ENCODE measurements around the gene ZNF652. TPM values are rescaled to one million over a fixed set of nuclear protein-coding genes. Genes with fewer than 3 reads are reported as not detected.
A peak's percentile ranks its signal among the peaks of the same experiment; 100 is the strongest.

The ZNF652 gene
- total RNA-seq, 1 donor from 2014 or later, result 26.8 TPM

DNA sequence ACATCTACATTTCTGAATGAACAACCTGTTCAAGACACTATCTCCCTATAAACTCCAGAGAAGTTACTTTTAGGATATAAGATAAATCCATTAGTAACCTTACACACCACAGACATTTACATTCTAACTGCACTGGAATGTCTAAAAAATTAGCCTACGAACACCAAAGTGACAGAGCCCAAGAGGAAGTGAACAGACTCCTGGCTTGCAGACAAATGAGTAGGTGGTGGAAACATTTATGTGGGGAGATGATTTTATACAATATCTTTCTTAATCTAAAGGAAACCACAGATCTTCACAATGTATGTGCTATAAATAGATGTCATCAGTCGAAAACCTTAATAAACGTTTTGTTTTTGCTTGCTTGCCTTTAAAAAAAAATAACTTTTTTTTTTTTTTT, 18.8 kb downstream of the ZNF652 start:
- Histone ChIP-seq H3K27ac (ENCODE audit: low read depth, low read length) (no peak overlapping the region), H3K36me3 (ENCODE audit: insufficient read depth, low read length) (no peaks in the 10 kb centered on the region), H3K79me2 (ENCODE audit: insufficient read depth, low read length) (peaks cover 69% of the 10 kb centered on the region), H3K4me2 (ENCODE audit: low read length) (peak overlapping the region; percentile 47), H4K20me1 (ENCODE audit: insufficient read depth, low read length) (peaks cover 65% of the 10 kb centered on the region), H3K4me3 (ENCODE audit: insufficient read depth, low read depth, low read length) (no peak overlapping the region), H3K9ac (ENCODE audit: low read length) (no peak overlapping the region), H3K9me3 (ENCODE audit: insufficient read depth, low read depth, low read length) (no peaks in the 10 kb centered on the region), H3K4me1 (ENCODE audit: insufficient read depth, low read length) (peaks cover 13% of the 10 kb centered on the region), H3K27me3 (ENCODE audit: insufficient read depth, low read length) (no peaks in the 10 kb centered on the region), H2AFZ (ENCODE audit: low read depth, low read length) (no peak overlapping the region)
- Mint-ChIP-seq H3K36me3 (ENCODE audit: low read depth, unreplicated experiment) (no peaks in the 10 kb centered on the region), H3K4me1 (ENCODE audit: low read depth, unreplicated experiment) (peaks cover 24% of the 10 kb centered on the region), H3K27me3 (ENCODE audit: low read depth, unreplicated experiment) (no peaks in the 10 kb centered on the region), H3K9me3 (ENCODE audit: unreplicated experiment) (no peaks in the 10 kb centered on the region), H3K4me3 (ENCODE audit: unreplicated experiment) (peak overlapping the region; percentile 42), H3K27ac (ENCODE audit: unreplicated experiment) (no peak overlapping the region)
- FAIRE-seq (no peak), DNase-seq (ENCODE audit: low read depth) (peak; percentile 85)
- TF ChIP-seq EZH2 (IDR thresholded peaks at IDR 0.05; ENCODE audit: insufficient read depth, low read length), result no peak
- TF ChIP-seq, protein P1, sequence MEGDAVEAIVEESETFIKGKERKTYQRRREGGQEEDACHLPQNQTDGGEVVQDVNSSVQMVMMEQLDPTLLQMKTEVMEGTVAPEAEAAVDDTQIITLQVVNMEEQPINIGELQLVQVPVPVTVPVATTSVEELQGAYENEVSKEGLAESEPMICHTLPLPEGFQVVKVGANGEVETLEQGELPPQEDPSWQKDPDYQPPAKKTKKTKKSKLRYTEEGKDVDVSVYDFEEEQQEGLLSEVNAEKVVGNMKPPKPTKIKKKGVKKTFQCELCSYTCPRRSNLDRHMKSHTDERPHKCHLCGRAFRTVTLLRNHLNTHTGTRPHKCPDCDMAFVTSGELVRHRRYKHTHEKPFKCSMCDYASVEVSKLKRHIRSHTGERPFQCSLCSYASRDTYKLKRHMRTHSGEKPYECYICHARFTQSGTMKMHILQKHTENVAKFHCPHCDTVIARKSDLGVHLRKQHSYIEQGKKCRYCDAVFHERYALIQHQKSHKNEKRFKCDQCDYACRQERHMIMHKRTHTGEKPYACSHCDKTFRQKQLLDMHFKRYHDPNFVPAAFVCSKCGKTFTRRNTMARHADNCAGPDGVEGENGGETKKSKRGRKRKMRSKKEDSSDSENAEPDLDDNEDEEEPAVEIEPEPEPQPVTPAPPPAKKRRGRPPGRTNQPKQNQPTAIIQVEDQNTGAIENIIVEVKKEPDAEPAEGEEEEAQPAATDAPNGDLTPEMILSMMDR (IDR thresholded peaks at IDR 0.05; ENCODE audit: insufficient read depth, low read depth, low read length), result no peak

DNA sequence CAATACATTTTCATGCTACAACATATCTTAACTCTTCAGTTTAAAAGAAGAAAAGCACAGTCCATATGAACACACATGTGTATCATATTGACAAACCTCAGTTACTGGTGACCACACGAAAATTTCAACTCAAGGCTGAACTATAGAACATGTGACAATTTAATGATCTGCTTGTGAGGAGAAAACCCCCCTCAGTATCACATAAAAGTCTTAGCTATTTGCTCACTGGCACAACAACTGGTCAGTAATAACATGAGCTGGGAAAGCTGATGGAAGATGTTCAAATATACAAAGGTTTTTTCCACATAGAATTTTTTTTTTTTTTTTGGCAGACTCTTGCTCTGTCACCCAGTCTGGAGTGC, 19.5 kb downstream of the ZNF652 start:
- no peak for DNase-seq (ENCODE audit: low read depth)
- Histone ChIP-seq H3K27ac (ENCODE audit: low read depth, low read length) (no peak overlapping the region), H3K4me1 (ENCODE audit: insufficient read depth, low read length) (peaks cover 19% of the 10 kb centered on the region), H4K20me1 (ENCODE audit: insufficient read depth, low read length) (peaks cover 65% of the 10 kb centered on the region), H3K9ac (ENCODE audit: low read length) (no peak overlapping the region), H3K4me2 (ENCODE audit: low read length) (no peak overlapping the region), H3K9me3 (ENCODE audit: insufficient read depth, low read depth, low read length) (no peaks in the 10 kb centered on the region), H3K4me3 (ENCODE audit: insufficient read depth, low read depth, low read length) (no peak overlapping the region), H3K36me3 (ENCODE audit: insufficient read depth, low read length) (no peaks in the 10 kb centered on the region), H3K79me2 (ENCODE audit: insufficient read depth, low read length) (peaks cover 66% of the 10 kb centered on the region), H2AFZ (ENCODE audit: low read depth, low read length) (no peak overlapping the region), H3K27me3 (ENCODE audit: insufficient read depth, low read length) (no peaks in the 10 kb centered on the region)
- H3K4me3 Mint-ChIP-seq (ENCODE audit: unreplicated experiment), result no peak overlapping the region
- no peak for TF ChIP-seq EZH2 (IDR thresholded peaks at IDR 0.05; ENCODE audit: insufficient read depth, low read length)
- TF ChIP-seq, protein P1 (IDR thresholded peaks at IDR 0.05; ENCODE audit: insufficient read depth, low read depth, low read length), result no peak
- no peak for FAIRE-seq
- no peaks in the 10 kb centered on the region for H3K27me3 Mint-ChIP-seq (ENCODE audit: low read depth, unreplicated experiment)
- no peaks in the 10 kb centered on the region for H3K36me3 Mint-ChIP-seq (ENCODE audit: low read depth, unreplicated experiment)
- H3K9me3 Mint-ChIP-seq (ENCODE audit: unreplicated experiment), result no peaks in the 10 kb centered on the region
- no peak overlapping the region for H3K27ac Mint-ChIP-seq (ENCODE audit: unreplicated experiment)
- H3K4me1 Mint-ChIP-seq (ENCODE audit: low read depth, unreplicated experiment), result peaks cover 30% of the 10 kb centered on the region

DNA sequence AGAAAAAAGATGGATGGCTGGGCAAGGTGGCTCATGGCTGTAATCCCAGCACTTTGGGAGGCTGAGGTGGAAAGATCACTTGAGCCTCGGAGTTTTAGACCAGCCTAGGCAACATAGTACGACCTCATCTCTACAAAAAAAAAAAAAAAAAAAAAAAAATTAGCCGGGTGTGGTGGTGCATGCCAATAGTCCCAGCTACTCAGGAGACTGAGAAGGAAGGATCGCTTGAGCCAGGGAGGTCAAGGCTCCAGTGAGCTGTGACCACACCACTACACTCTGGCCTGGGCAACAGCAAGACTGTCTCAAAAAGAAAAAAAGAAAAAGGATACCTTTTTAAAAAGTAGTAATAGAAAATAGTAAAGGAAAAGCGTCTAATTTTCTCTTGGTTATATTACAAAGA, 20.7 kb downstream of the ZNF652 start:
- H3K36me3 Mint-ChIP-seq (ENCODE audit: low read depth, unreplicated experiment), result no peaks in the 10 kb centered on the region
- no peak overlapping the region for H3K9ac ChIP-seq (ENCODE audit: low read length)
- peaks cover 66% of the 10 kb centered on the region for H3K79me2 ChIP-seq (ENCODE audit: insufficient read depth, low read length)
- H3K27ac ChIP-seq (ENCODE audit: low read depth, low read length), result no peak overlapping the region
- H3K9me3 Mint-ChIP-seq (ENCODE audit: unreplicated experiment), result no peaks in the 10 kb centered on the region
- H3K4me2 ChIP-seq (ENCODE audit: low read length), result no peak overlapping the region
- H3K27me3 Mint-ChIP-seq (ENCODE audit: low read depth, unreplicated experiment), result no peaks in the 10 kb centered on the region
- FAIRE-seq, result no peak
- peaks cover 30% of the 10 kb centered on the region for H3K4me1 Mint-ChIP-seq (ENCODE audit: low read depth, unreplicated experiment)
- TF ChIP-seq, protein P1 (IDR thresholded peaks at IDR 0.05; ENCODE audit: insufficient read depth, low read depth, low read length), result no peak
- TF ChIP-seq EZH2 (IDR thresholded peaks at IDR 0.05; ENCODE audit: insufficient read depth, low read length), result no peak
- peaks cover 25% of the 10 kb centered on the region for H3K4me1 ChIP-seq (ENCODE audit: insufficient read depth, low read length)
- peak overlapping the region; percentile 89 for H3K27ac Mint-ChIP-seq (ENCODE audit: unreplicated experiment)
- no peaks in the 10 kb centered on the region for H3K9me3 ChIP-seq (ENCODE audit: insufficient read depth, low read depth, low read length)
- H2AFZ ChIP-seq (ENCODE audit: low read depth, low read length), result no peak overlapping the region
- no peak for DNase-seq (ENCODE audit: low read depth)
- no peaks in the 10 kb centered on the region for H3K27me3 ChIP-seq (ENCODE audit: insufficient read depth, low read length)
- H4K20me1 ChIP-seq (ENCODE audit: insufficient read depth, low read length), result peaks cover 56% of the 10 kb centered on the region
- H3K4me3 Mint-ChIP-seq (ENCODE audit: unreplicated experiment), result no peak overlapping the region
- H3K4me3 ChIP-seq (ENCODE audit: insufficient read depth, low read depth, low read length), result no peak overlapping the region
- H3K36me3 ChIP-seq (ENCODE audit: insufficient read depth, low read length), result no peaks in the 10 kb centered on the region

All from astrocyte (in vitro differentiated cells and primary cell).